Measurements from ENCODE around the gene CHST11. TPM values are rescaled to one million over a fixed set of nuclear protein-coding genes. Genes with fewer than 3 reads are reported as not detected.

The CHST11 gene
- total RNA-seq, 4 donors from 2014 or later, result 2.1 to 7.3 (median 4.9) TPM

GRCh38 chr12:104720339-104721038 lies 263.7 kb downstream of the CHST11 start:
- H3K4me3 ChIP-seq (ENCODE audit: low read depth, poor library complexity, severe bottlenecking), result no peak overlapping the region
- DNase-seq (ENCODE audit: low spot score in 2 of 2), result no peak
- intact Hi-C loops (cut with DNase I; ENCODE audit: low total_unique reads), result no loop called here
- TF ChIP-seq, protein P1, sequence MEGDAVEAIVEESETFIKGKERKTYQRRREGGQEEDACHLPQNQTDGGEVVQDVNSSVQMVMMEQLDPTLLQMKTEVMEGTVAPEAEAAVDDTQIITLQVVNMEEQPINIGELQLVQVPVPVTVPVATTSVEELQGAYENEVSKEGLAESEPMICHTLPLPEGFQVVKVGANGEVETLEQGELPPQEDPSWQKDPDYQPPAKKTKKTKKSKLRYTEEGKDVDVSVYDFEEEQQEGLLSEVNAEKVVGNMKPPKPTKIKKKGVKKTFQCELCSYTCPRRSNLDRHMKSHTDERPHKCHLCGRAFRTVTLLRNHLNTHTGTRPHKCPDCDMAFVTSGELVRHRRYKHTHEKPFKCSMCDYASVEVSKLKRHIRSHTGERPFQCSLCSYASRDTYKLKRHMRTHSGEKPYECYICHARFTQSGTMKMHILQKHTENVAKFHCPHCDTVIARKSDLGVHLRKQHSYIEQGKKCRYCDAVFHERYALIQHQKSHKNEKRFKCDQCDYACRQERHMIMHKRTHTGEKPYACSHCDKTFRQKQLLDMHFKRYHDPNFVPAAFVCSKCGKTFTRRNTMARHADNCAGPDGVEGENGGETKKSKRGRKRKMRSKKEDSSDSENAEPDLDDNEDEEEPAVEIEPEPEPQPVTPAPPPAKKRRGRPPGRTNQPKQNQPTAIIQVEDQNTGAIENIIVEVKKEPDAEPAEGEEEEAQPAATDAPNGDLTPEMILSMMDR (IDR thresholded peaks at IDR 0.05), result no peak
- no peak for TF ChIP-seq POLR2A (IDR thresholded peaks at IDR 0.05)
- WGBS, 2 donors, result 21% methylated on average over 28 to 29 of the region's 29 CpGs

- no peak for DNase-seq (ENCODE audit: low spot score in 2 of 2)
- TF ChIP-seq, protein P1 (IDR thresholded peaks at IDR 0.05), result no peak
- no peak for TF ChIP-seq POLR2A (IDR thresholded peaks at IDR 0.05)
- H3K4me3 ChIP-seq (ENCODE audit: low read depth, poor library complexity, severe bottlenecking), result no peak overlapping the region
- intact Hi-C loops (cut with DNase I; ENCODE audit: low total_unique reads), result no loop called here
Observed at GRCh38 chr12:104721039-104721405, 264.3 kb downstream of the CHST11 start.

- TF ChIP-seq, protein P1 (IDR thresholded peaks at IDR 0.05), result no peak
- TF ChIP-seq POLR2A (IDR thresholded peaks at IDR 0.05), result no peak
- intact Hi-C loops (cut with DNase I; ENCODE audit: low total_unique reads), result no loop called here
- H3K4me3 ChIP-seq (ENCODE audit: low read depth, poor library complexity, severe bottlenecking), result no peak overlapping the region
- DNase-seq (ENCODE audit: low spot score in 2 of 2), result no peak
- WGBS, 2 donors, result 96% methylated on average over 6 of the region's 6 CpGs
Observed at GRCh38 chr12:104721936-104722335, 265.2 kb downstream of the CHST11 start.

- intact Hi-C loops (cut with DNase I; ENCODE audit: low total_unique reads), result no loop called here
- no peak overlapping the region for H3K4me3 ChIP-seq (ENCODE audit: low read depth, poor library complexity, severe bottlenecking)
- no peak for DNase-seq (ENCODE audit: low spot score in 2 of 2)
- 81 to 82% methylated on average over 21 of the region's 21 CpGs for WGBS, 2 donors
- TF ChIP-seq POLR2A (IDR thresholded peaks at IDR 0.05), result no peak
Observed at GRCh38 chr12:104722601-104723534, 266.1 kb downstream of the CHST11 start.

GRCh38 chr12:104723895-104724294 lies 267.1 kb downstream of the CHST11 start:
- no peak for TF ChIP-seq POLR2A (IDR thresholded peaks at IDR 0.05)
- TF ChIP-seq, protein P1 (IDR thresholded peaks at IDR 0.05), result no peak
- DNase-seq (ENCODE audit: low spot score in 2 of 2), result no peak
- WGBS, 2 donors, result 95 to 100% methylated on average over 2 of the region's 2 CpGs
- intact Hi-C loops (cut with DNase I; ENCODE audit: low total_unique reads), result no loop called here
- no peak overlapping the region for H3K4me3 ChIP-seq (ENCODE audit: low read depth, poor library complexity, severe bottlenecking)

- intact Hi-C loops (cut with DNase I; ENCODE audit: low total_unique reads), result no loop called here
Observed at GRCh38 chr12:104724992-104725585, 268.3 kb downstream of the CHST11 start.

More at GRCh38 chr12:104724992-104725585, 268.3 kb downstream of the CHST11 start:
- no peak overlapping the region for H3K4me3 ChIP-seq (ENCODE audit: low read depth, poor library complexity, severe bottlenecking)
- WGBS, 2 donors, result 92 to 93% methylated on average over 12 of the region's 12 CpGs
- no peak for DNase-seq (ENCODE audit: low spot score in 2 of 2)
- TF ChIP-seq, protein P1 (IDR thresholded peaks at IDR 0.05), result no peak
- TF ChIP-seq POLR2A (IDR thresholded peaks at IDR 0.05), result no peak
